A549 (cell line): ENCODE data around the gene DHDDS.

ENCODE experiments used
- BHLHE40 ChIP-seq: IDR thresholded peaks from 2 replicates; pipeline ENCODE4 v1.6.1; 2012; ENCODE audit warnings: low read depth, low read length, inconsistent platforms
- CEBPB ChIP-seq, 2 experiments: fragments of >200 bp in 1 of 2; sonication (Bioruptor Twin) in 1 of 2; formaldehyde crosslinking in 1 of 2; IDR thresholded peaks; 2 replicates each; pipeline ENCODE4 v1.6.1; 2012 to 2016
- EP300 ChIP-seq, 2 experiments: fragments of >200 bp; sonication (Bioruptor Twin); formaldehyde crosslinking; IDR thresholded peaks; 2 replicates in 1 of 2; 3 replicates in 1 of 2; pipeline ENCODE4 v1.6.1; 2016 to 2017
- NFE2L2 ChIP-seq: fragments of 150-350 bp; conservative IDR thresholded peaks from 2 replicates; pipeline ENCODE4 v1.6.1; 2014; ENCODE audit warnings: low read length
- POLR2A ChIP-seq: IDR thresholded peaks from 2 replicates; pipeline ENCODE4 v1.6.1; 2012; ENCODE audit warnings: mild to moderate bottlenecking, low read length
- TF ChIP-seq, protein P1 (sequence below): fragments of >200 bp; sonication (Bioruptor Twin); formaldehyde crosslinking; IDR thresholded peaks from 3 replicates; pipeline ENCODE4 v1.5.1; 2016
- TF ChIP-seq, protein P2 (sequence below): fragments of 150-350 bp; IDR thresholded peaks from 2 replicates; pipeline ENCODE4 v1.6.1; 2014; ENCODE audit warnings: low read depth, mild to moderate bottlenecking, low read length

GRCh38 chr1:26518355-26518754, 86.2 kb downstream of the DHDDS start:
- TF ChIP-seq, protein P1, sequence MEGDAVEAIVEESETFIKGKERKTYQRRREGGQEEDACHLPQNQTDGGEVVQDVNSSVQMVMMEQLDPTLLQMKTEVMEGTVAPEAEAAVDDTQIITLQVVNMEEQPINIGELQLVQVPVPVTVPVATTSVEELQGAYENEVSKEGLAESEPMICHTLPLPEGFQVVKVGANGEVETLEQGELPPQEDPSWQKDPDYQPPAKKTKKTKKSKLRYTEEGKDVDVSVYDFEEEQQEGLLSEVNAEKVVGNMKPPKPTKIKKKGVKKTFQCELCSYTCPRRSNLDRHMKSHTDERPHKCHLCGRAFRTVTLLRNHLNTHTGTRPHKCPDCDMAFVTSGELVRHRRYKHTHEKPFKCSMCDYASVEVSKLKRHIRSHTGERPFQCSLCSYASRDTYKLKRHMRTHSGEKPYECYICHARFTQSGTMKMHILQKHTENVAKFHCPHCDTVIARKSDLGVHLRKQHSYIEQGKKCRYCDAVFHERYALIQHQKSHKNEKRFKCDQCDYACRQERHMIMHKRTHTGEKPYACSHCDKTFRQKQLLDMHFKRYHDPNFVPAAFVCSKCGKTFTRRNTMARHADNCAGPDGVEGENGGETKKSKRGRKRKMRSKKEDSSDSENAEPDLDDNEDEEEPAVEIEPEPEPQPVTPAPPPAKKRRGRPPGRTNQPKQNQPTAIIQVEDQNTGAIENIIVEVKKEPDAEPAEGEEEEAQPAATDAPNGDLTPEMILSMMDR: no peak
- TF ChIP-seq EP300 (IDR thresholded peaks at IDR 0.05) (no peak), CEBPB (IDR thresholded peaks at IDR 0.05) (no peak), NFE2L2 (no peak), BHLHE40 (no peak), POLR2A (no peak)
- TF ChIP-seq, protein P2, sequence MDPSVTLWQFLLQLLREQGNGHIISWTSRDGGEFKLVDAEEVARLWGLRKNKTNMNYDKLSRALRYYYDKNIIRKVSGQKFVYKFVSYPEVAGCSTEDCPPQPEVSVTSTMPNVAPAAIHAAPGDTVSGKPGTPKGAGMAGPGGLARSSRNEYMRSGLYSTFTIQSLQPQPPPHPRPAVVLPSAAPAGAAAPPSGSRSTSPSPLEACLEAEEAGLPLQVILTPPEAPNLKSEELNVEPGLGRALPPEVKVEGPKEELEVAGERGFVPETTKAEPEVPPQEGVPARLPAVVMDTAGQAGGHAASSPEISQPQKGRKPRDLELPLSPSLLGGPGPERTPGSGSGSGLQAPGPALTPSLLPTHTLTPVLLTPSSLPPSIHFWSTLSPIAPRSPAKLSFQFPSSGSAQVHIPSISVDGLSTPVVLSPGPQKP: no peak
